DOHH2 (cell line): ENCODE results near the gene HAPLN3.

Source experiments
- EZH2phosphoT487 ChIP-seq: fragments of 200-600 bp; sonication (generic); IDR thresholded peaks from 2 replicates; pipeline ENCODE4 v1.6.1; 2017; ENCODE audit warnings: borderline replicate concordance, mild to moderate bottlenecking, antibody characterized with exemption, low read length, moderate library complexity, mixed read lengths
- TF ChIP-seq, protein P1 (sequence below): fragments of 200-600 bp; sonication (generic); IDR thresholded peaks from one replicate; pipeline ENCODE4 v1.5.1; 2014; ENCODE audit warnings: antibody characterized with exemption, mild to moderate bottlenecking, low read depth, low read length; ENCODE audit not compliant: poor library complexity, severe bottlenecking

DNA sequence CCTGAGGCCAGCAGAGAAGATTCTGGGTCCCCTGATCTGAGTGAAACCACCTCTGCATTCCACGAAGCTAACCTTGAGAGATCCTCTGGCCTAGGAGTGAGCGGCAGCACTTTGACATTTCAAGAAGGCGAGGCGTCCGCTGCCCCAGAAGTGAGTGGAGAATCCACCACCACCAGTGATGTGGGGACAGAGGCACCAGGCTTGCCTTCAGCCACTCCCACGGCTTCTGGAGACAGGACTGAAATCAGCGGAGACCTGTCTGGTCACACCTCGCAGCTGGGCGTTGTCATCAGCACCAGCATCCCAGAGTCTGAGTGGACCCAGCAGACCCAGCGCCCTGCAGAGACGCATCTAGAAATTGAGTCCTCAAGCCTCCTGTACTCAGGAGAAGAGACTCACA lies 36.4 kb downstream of the HAPLN3 start:
- TF ChIP-seq, protein P1, sequence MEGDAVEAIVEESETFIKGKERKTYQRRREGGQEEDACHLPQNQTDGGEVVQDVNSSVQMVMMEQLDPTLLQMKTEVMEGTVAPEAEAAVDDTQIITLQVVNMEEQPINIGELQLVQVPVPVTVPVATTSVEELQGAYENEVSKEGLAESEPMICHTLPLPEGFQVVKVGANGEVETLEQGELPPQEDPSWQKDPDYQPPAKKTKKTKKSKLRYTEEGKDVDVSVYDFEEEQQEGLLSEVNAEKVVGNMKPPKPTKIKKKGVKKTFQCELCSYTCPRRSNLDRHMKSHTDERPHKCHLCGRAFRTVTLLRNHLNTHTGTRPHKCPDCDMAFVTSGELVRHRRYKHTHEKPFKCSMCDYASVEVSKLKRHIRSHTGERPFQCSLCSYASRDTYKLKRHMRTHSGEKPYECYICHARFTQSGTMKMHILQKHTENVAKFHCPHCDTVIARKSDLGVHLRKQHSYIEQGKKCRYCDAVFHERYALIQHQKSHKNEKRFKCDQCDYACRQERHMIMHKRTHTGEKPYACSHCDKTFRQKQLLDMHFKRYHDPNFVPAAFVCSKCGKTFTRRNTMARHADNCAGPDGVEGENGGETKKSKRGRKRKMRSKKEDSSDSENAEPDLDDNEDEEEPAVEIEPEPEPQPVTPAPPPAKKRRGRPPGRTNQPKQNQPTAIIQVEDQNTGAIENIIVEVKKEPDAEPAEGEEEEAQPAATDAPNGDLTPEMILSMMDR, result no peak
- TF ChIP-seq EZH2phosphoT487, result no peak
